HG02870 (cell line): ENCODE results near the gene HOXD12.

Experiments
- ATAC-seq: cut with Tn5 transposase; IDR thresholded peaks from one replicate; pipeline ENCODE4 v1.9.1; 2021; ENCODE audit warnings: mild to moderate bottlenecking, moderate library complexity; ENCODE audit not compliant: unreplicated experiment

The HOXD12 gene

DNA sequence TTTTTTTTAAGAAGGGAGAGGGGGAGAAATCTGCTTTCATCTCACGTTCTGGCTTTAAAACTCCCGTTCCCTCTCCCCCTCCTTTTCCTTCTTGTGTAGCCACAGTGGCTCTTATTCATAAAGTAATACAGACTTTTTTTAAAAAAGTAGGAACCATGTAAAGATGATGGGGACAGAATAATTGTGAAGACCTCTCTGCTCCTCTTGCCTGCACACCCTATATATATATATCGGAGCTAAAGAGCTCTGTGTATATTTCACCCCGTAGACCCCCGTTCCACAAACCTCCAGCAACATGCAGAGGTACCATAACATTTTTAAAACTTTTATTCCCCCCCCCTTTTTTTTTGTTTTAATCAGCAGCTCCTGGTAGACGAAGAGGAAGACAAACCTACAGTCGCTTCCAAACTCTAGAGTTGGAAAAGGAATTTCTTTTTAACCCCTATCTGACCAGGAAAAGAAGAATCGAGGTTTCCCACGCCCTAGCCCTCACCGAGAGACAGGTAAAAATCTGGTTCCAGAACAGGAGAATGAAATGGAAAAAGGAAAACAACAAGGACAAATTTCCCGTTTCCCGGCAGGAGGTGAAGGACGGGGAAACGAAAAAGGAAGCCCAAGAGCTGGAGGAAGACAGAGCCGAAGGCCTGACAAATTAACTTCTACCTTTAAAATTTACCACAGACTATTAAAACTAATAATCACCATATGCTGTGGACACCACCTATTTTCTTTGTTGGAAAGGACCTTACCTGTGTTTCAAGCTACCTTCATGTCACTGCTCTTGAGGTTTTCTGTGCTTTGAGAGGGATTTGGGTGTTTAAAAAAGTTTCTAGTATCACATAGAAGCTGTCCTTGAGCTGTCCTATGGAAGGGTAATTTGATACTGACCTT lies 31.6 kb downstream of the HOXD12 start:
- ATAC-seq, result no peak

- ATAC-seq, result no peak
Observed at GRCh38 chr2:176131848-176132158, 32.2 kb downstream of the HOXD12 start.

- no peak for ATAC-seq
Observed at GRCh38 chr2:176132205-176133171, 32.9 kb downstream of the HOXD12 start.

- no peak for ATAC-seq
Observed at GRCh38 chr2:176133389-176133788, 33.8 kb downstream of the HOXD12 start.

DNA sequence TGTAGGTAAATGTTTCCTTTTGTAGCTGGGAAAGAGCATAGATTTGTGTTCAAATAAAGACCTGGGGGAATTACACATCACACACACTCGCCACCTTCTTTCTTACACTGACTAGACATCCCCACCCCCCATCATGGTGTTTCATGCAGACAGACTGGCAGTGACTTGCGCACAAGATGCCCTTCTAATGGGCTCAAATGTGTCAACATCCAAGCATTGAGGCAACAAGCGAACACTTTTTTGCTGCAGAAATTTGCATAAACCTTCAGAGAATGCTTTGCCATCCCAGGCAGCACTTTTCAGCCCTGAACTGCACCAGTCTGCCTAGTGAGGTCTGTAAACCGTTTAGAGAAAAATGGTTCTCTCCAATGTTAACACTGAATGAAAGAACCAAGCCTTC lies 34.4 kb downstream of the HOXD12 start:
- no peak for ATAC-seq

GRCh38 chr2:176135035-176135440 lies 35.4 kb downstream of the HOXD12 start:
- no peak for ATAC-seq

DNA sequence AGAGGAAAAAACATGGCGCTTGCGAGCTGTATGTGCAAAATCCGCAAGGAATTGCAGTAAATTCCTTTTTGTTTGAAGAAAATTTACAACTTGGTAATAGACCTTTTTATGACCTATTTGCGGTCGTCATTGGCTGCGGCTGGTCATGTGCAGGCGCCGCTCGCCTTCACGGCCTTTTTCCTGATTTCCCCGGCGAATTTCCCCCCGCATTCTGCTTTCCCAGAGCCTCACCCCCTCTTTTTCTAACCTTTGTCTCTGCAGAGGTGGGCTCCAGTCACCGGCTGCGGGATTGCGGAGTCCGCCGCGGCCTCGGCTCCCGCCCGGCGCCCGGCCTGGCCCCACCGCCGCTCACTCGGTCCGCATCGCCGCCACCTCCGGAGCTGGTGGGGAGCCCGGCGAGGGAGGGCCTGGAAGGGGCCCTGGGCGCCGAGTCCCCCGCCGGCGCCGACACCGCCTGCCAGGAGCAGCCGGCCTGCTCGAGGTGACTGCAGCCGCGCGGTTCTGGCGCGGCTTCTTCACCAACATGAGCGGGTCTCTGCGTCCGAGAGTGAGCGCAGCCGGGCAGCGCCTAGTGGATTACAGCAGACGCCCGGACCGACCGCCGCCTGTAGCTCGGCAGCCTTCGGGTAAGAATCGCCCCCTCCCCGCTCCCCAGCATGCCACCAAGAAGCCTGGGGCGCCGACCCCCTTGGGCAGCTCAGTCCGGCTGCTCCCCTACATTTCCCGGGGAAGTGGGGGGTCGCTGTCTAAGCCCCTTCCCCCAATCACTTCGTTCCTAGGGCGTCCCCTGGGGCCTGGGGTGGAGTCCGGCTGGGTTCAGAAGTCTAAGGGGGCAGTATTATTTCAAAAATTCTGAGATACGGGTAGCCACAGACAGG lies 37.0 kb downstream of the HOXD12 start:
- ATAC-seq, result no peak

- ATAC-seq, result no peak
Observed at GRCh38 chr2:176137252-176137580, 37.6 kb downstream of the HOXD12 start.

- no peak for ATAC-seq
Observed at GRCh38 chr2:176137906-176138305, 38.3 kb downstream of the HOXD12 start.

DNA sequence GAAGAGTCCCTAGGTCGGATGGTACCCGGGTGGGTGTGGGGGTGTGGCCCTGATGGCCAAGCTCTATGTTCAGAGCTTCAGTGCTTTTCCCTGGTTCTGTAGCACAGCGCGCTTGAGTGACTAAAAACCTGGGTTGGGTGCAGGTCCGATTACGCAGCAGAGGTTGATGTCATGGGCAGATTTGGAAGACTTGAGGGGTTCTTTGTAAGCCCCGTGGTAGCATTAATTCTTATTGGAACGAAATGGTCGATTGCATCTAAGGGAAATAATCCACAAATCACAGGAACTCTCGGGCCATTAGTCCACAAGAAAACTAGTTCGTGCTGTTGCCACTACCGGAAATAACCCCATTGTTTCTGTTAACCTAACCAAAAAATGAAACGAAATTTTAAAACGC lies 38.9 kb downstream of the HOXD12 start:
- ATAC-seq, result no peak

DNA sequence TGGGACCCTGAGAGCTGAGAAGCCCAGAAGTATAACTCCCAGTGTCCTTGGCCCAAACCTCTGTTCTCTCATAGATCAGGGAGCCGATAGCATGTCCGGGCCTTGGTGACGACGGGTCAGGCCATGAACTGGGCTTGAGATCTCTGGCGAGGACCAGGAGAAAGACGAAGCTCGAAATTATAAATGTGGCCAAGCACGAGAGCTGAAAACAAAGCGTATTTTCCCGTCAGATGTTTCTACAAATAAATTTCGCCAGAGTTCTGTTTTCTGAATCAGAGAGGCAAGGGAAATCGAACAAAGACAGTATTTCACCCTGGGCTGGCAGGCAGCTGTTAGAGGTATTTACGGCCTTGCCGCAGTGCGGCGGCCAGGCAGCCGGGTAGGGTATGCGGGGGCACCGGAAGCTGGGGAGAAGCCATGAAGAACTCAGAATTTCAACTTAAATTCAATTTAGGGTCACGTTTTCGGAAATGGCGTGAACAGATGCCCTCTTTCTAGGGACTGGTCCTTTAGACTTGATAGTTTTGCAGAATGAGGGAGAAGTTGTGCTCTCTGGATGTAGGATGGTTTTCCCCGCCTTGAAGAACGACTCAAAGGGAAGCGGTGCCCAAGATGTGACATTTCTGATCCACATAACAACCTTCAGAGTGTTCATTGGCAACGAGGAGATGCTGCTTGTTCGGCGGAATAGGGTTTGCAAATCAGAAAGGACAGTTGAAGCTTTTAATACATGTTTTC lies 39.5 kb downstream of the HOXD12 start:
- no peak for ATAC-seq

DNA sequence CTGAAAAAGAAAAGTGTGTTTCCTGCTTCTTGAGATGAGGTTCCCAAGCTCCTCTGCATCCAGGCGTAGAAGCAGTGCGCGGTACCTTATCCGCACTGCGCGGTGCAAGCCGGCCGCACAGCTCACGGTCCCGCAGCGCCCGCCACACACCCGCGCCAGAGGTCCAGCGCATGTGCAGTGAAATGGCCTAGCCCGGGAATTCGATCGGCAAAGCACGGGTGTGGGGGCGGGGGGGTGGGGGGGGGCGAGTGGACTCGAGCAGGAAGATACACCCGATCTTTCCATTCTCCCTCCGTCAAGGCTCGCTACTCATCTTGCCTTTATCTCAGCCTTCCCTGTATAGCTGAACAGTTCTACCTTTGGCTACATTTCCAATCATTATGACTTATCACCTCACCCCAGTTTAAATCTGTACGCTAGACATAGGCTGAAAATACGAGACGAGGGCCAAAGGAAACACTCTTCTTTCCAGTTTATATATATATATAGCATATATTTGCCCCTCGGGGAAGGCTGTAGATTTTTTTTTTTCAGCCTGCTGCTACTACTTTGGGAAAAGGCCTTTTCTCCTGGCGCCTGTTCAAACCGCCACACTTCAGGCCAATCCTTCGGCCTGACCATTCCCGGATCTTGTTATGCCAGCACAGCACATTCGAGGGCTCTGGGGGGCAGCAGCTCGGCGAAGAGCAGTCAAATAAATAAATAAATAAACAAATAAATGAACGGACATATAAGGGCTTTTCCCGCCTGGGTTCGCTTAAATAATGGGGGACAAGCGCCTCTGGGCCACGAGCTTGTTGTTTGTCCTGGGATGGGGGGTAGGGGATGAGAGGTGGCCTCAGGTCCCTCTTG lies 40.3 kb downstream of the HOXD12 start:
- no peak for ATAC-seq

GRCh38 chr2:176140513-176141317 lies 41.1 kb downstream of the HOXD12 start:
- peak; percentile 95 for ATAC-seq

DNA sequence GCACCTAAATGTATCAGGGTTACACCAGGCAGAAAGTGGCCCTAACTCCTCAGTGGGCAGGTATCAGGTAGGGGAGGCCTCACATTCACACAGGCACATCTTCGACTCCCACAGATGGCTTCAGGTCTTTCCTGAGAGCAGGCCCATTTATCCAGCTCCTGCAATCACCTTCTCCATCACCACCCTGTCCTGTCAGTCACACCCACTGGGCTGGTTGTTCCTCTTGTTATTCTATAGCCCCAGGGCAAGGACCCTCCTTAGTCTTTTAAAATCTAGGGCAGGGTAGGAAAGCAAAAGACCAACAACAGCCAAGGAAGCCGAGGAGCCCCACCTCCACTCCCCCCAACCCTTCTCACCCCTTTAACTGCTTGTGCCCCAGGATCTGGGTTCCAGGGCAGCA lies 42.7 kb downstream of the HOXD12 start:
- no peak for ATAC-seq

DNA sequence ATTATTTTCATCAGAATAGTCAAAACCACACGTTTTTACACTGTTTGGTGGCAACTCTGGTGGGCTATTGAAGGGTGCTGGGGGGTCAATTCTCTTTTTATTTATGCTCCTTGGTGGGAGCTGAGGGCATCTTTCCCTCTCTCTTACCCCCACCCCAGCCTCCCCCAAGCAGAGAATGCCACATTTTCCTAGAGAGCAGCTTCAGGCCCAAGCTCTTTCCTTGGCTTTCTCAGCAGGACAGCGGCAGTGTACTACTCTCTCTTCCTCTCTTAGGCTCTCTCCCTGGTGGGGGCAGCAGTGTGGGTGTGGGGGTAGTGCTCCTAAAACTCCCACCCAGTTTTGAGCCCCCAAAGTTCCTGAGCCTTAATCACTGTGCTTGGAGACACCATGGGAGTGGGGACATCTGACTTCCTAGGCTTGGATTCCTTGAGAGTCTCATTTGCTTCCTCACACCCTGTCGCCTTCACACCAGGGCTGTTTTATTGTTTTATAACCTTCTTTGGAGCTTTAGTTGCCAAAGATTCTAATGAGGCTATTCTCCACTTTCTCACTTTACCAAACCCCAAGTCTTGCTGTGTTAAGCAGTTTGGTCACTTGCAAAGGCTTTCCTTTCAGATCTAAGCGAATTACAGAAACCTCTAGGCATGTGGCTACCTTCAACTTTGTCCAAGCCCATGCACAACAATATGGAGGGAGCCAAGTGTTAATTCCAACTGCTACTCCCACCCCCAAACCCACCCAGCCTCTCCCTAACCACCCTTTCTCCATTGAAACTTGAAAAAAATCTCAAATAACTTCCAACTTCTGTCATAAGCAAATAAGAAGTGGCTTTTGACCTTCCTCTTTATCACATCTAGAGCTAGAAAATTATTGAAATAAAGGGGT lies 45.7 kb downstream of the HOXD12 start:
- ATAC-seq, result no peak

GRCh38 chr2:176146101-176146500 lies 46.5 kb downstream of the HOXD12 start:
- ATAC-seq, result no peak

- no peak for ATAC-seq
Observed at GRCh38 chr2:176146645-176147044, 47.0 kb downstream of the HOXD12 start.
